H9 (cell line): ENCODE results near the gene GAREM1. TPM values are rescaled to one million over a fixed set of nuclear protein-coding genes. Genes with fewer than 3 reads are reported as not detected.

Source experiments
- DNase-seq: peaks from one replicate; pipeline ENCODE4 v3.0.0-alpha.2; 2017
- H2AFZ ChIP-seq: one replicate; pipeline ENCODE4 v1.6.1; 2013; ENCODE audit warnings: mild to moderate bottlenecking, low read length, control low read depth, moderate library complexity
- H2AK5ac ChIP-seq: 2 replicates; pipeline ENCODE4 v1.6.1; 2013; ENCODE audit warnings: low read length, control low read depth, mixed read lengths; ENCODE audit not compliant: insufficient read length
- H2BK120ac ChIP-seq: one replicate; pipeline ENCODE4 v1.6.1; 2013; ENCODE audit warnings: low read depth, mild to moderate bottlenecking, low read length, control low read depth, inconsistent platforms; ENCODE audit not compliant: poor library complexity, severe bottlenecking
- H2BK12ac ChIP-seq: 2 replicates; pipeline ENCODE4 v1.6.1; 2013; ENCODE audit warnings: low read length, control low read depth, mixed read lengths, low read depth; ENCODE audit not compliant: insufficient read length
- H2BK15ac ChIP-seq: 2 replicates; pipeline ENCODE4 v1.6.1; 2013; ENCODE audit warnings: low read depth, low read length, control low read depth
- H2BK20ac ChIP-seq: one replicate; pipeline ENCODE4 v1.6.1; 2013; ENCODE audit warnings: low read depth, mild to moderate bottlenecking, low read length, control low read depth, inconsistent platforms; ENCODE audit not compliant: poor library complexity, severe bottlenecking
- H2BK5ac ChIP-seq: 2 replicates; pipeline ENCODE4 v1.6.1; 2013; ENCODE audit warnings: low read length, control low read depth, mixed read lengths; ENCODE audit not compliant: insufficient read length
- H3K14ac ChIP-seq: 2 replicates; pipeline ENCODE4 v1.6.1; 2013; ENCODE audit warnings: low read length, control low read depth; ENCODE audit not compliant: insufficient read depth
- H3K18ac ChIP-seq: 2 replicates; pipeline ENCODE4 v1.6.1; 2013; ENCODE audit warnings: low read depth, mild to moderate bottlenecking, mixed read lengths, low read length, control low read depth; ENCODE audit not compliant: insufficient read length
- H3K23ac ChIP-seq: 2 replicates; pipeline ENCODE4 v1.6.1; 2013; ENCODE audit warnings: low read length, control low read depth, mixed read lengths, low read depth; ENCODE audit not compliant: insufficient read length
- H3K23me2 ChIP-seq: 2 replicates; pipeline ENCODE4 v1.6.1; 2013; ENCODE audit warnings: low read depth, mild to moderate bottlenecking, mixed read lengths, low read length, control low read depth; ENCODE audit not compliant: insufficient read length, poor library complexity, severe bottlenecking
- H3K27ac ChIP-seq: 2 replicates; pipeline ENCODE4 v1.5.1; 2013; ENCODE audit warnings: low read length, control low read depth, mixed read lengths, low read depth; ENCODE audit not compliant: insufficient read length
- H3K27me3 ChIP-seq: 2 replicates; pipeline ENCODE4 v1.6.1; 2013; ENCODE audit warnings: low read length, control low read depth, inconsistent platforms; ENCODE audit not compliant: insufficient read depth
- H3K4ac ChIP-seq: 2 replicates; pipeline ENCODE4 v1.6.1; 2013; ENCODE audit warnings: low read depth, mild to moderate bottlenecking, control low read depth, inconsistent platforms, low read length, moderate library complexity
- H3K4me1 ChIP-seq: 2 replicates; pipeline ENCODE4 v1.6.1; 2013; ENCODE audit warnings: low read length, control low read depth, inconsistent platforms; ENCODE audit not compliant: insufficient read depth
- H3K4me2 ChIP-seq: 2 replicates; pipeline ENCODE4 v1.6.1; 2013; ENCODE audit warnings: low read length, control low read depth, mixed read lengths; ENCODE audit not compliant: insufficient read length, insufficient read depth
- H3K56ac ChIP-seq: 2 replicates; pipeline ENCODE4 v1.6.1; 2013; ENCODE audit warnings: low read depth, mild to moderate bottlenecking, mixed read lengths, low read length, control low read depth; ENCODE audit not compliant: insufficient read length
- H3K79me1 ChIP-seq: 2 replicates; pipeline ENCODE4 v1.6.1; 2013; ENCODE audit warnings: low read depth, mild to moderate bottlenecking, moderate library complexity, low read length, control low read depth, inconsistent platforms; ENCODE audit not compliant: insufficient read depth, poor library complexity, severe bottlenecking
- H3K79me2 ChIP-seq: 2 replicates; pipeline ENCODE4 v1.6.1; 2013; ENCODE audit warnings: low read length, control low read depth, inconsistent platforms; ENCODE audit not compliant: insufficient read depth
- H3K9ac ChIP-seq: 2 replicates; pipeline ENCODE4 v1.6.1; 2013; ENCODE audit warnings: low read length, control low read depth, mixed read lengths; ENCODE audit not compliant: insufficient read length; ENCODE audit errors: extremely low read depth
- H3K9me3 ChIP-seq: one replicate; pipeline ENCODE4 v1.6.1; 2013; ENCODE audit warnings: low read depth, low read length, inconsistent platforms; ENCODE audit not compliant: control insufficient read depth
- H3T11ph ChIP-seq: one replicate; pipeline ENCODE4 v1.6.1; 2013; ENCODE audit warnings: mild to moderate bottlenecking, low read length, control low read depth, inconsistent platforms
- H4K20me1 ChIP-seq: one replicate; pipeline ENCODE4 v1.6.1; 2013; ENCODE audit not compliant: control insufficient read depth, insufficient read length, insufficient read depth
- H4K5ac ChIP-seq: 2 replicates; pipeline ENCODE4 v1.6.1; 2013; ENCODE audit warnings: low read depth, mild to moderate bottlenecking, mixed read lengths, low read length, control low read depth; ENCODE audit not compliant: insufficient read length
- H4K8ac ChIP-seq: replicated peaks from 2 replicates; pipeline ENCODE4 v1.6.1; 2013; ENCODE audit warnings: low read length, control low read depth, mixed read lengths, low read depth; ENCODE audit not compliant: insufficient read length
- H4K91ac ChIP-seq: 2 replicates; pipeline ENCODE4 v1.6.1; 2013; ENCODE audit warnings: low read depth, mild to moderate bottlenecking, moderate library complexity, mixed read lengths, low read length, control low read depth; ENCODE audit not compliant: insufficient read length
- H3K27ac Mint-ChIP-seq, 3 experiments: 2 replicates in 2 of 3; 3 replicates in 1 of 3; pipeline ENCODE4 v1.8.0; 2020 to 2021; ENCODE audit warnings: mixed read lengths in 3 of 3, mild to moderate bottlenecking in 1 of 3, moderate library complexity in 1 of 3
- H3K27me3 Mint-ChIP-seq: 2 replicates; pipeline ENCODE4 v1.8.0; 2021; ENCODE audit warnings: low read depth, mild to moderate bottlenecking, moderate library complexity, mixed read lengths
- H3K36me3 Mint-ChIP-seq, 3 experiments: 2 replicates in 2 of 3; 3 replicates in 1 of 3; pipeline ENCODE4 v1.8.0; 2020 to 2021; ENCODE audit warnings: low read depth in 3 of 3, mixed read lengths in 3 of 3; ENCODE audit not compliant: insufficient read depth in 1 of 3
- H3K4me1 Mint-ChIP-seq, 2 experiments: 2 replicates each; pipeline ENCODE4 v1.8.0; 2020; ENCODE audit warnings: mixed read lengths in 2 of 2
- H3K4me3 Mint-ChIP-seq, 2 experiments: 2 replicates in 1 of 2; 3 replicates in 1 of 2; pipeline ENCODE4 v1.8.0; 2020 to 2021; ENCODE audit warnings: mild to moderate bottlenecking in 2 of 2, mixed read lengths in 2 of 2, moderate library complexity in 1 of 2
- H3K9me3 Mint-ChIP-seq, 2 experiments: 2 replicates in 1 of 2; 3 replicates in 1 of 2; pipeline ENCODE4 v1.8.0; 2020; ENCODE audit warnings: mild to moderate bottlenecking in 2 of 2, mixed read lengths in 2 of 2, moderate library complexity in 1 of 2
- WGBS: extraction: QIAGEN DNeasy Blood & Tissue Kit; methylation state at CpG from one replicate; pipeline ENCODE4 v1.1.7; 2013; ENCODE audit warnings: missing lambda C conversion rate, low lambda C conversion rate, mixed read lengths; ENCODE audit not compliant: insufficient read length; ENCODE audit errors: extremely low coverage; 5-methylcytosine and 5-hydroxymethylcytosine counted together
- long read RNA-seq: library from polyadenylated mRNA; unstranded; transcript quantifications from one replicate; pipeline ENCODE4 v2.0.0, GENCODE V29; 2020
- total RNA-seq: library from RNA; stranded (reverse); gene quantifications from 2 replicates; pipeline ENCODE4 v1.2.1, GENCODE V29; 2021
- TF ChIP-seq, protein P1 (sequence below): fragments of 200-600 bp; sonication (generic); conservative IDR thresholded peaks from 3 replicates; pipeline ENCODE4 v1.8.0; 2021; ENCODE audit warnings: antibody characterized with exemption, mild to moderate bottlenecking

The GAREM1 gene
- total RNA-seq: 4.4 and 5.2 TPM in 2 replicates
- long read RNA-seq, partial matches to known transcripts: 3 of 7 reads
- long read RNA-seq, other reads (novel, unspliced or antisense): 4 of 7 reads

DNA sequence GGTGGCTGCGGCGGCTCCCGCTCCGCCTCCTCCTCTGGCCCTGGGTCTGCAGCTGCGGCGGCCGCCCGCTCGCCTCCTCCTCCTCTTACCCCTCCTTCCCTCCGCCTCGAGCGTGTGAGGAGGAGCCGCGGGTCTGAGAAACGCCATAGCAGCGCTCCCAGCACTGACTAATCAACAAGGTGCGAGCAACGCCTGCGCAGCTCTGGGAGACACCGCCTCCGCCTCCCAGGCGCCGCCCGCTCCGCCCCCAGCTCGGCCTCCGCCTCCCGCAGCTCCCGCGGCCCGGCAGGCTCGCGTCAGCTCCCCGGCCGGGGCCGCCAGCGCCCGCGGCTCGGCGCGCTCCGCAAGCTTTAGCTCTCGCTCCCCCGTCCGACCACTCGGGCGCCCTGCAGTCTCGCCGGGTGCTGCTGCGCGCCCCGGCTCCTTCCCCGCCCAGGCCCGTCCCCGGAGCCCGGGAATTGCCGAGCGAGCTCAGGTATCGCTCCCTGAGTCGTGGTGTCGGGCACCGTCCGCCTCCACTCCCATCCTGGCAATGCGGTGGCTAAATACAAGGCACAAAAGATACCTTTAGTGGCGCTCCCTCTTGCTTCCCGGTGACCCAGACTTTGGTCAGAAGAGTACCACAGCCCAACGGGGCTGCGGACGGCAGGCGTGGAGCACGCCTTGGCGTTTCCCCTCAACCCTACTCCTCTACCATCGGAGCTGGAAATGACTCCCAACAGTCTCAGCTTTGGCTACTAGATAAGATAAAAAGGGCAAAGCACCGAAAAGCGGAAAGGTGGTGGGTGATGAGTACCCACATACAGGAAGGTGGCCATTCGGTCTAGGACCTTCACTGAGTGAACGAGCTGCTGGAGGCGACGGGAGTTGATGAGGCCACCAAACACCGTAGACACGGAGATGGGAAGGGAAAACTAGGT, at the start of gene GAREM1:
GAREM1 (minus strand) TSS at position 169 of the 920 bp plus-strand sequence. CDS start 454 bp downstream, outside the sequence.
- Histone ChIP-seq H3K9me3 (no peaks in the 10 kb centered on the region), H4K5ac (no peak within 1 kb of the TSS), H2BK120ac (no peak within 1 kb of the TSS), H4K8ac (no peak within 1 kb of the TSS), H2BK15ac (no peak within 1 kb of the TSS), H3K4ac (no peak within 1 kb of the TSS), H2AFZ (peak within 1 kb of the TSS; percentile 19), H3K27ac (no peak within 1 kb of the TSS), H3K14ac (peak within 1 kb of the TSS; percentile 23; the same call in 1 of the 2 replicates), H2BK5ac (no peak within 1 kb of the TSS), H3K27me3 (peaks cover 3% of the 10 kb centered on the region; the same call in 1 of the 2 replicates), H2BK12ac (no peak within 1 kb of the TSS), H3K79me1 (no peaks in the 10 kb centered on the region), H2BK20ac (no peak within 1 kb of the TSS), H3K56ac (no peak within 1 kb of the TSS), H3K18ac (peak within 1 kb of the TSS; percentile 36), H3T11ph (no peak within 1 kb of the TSS), H2AK5ac (no peak within 1 kb of the TSS), H3K23me2 (peaks cover 8% of the 10 kb centered on the region), H3K9ac (peak within 1 kb of the TSS; percentile 27), H4K20me1 (no peaks in the 10 kb centered on the region), H3K23ac (no peak within 1 kb of the TSS), H3K4me2 (peak within 1 kb of the TSS; percentile 95), H3K4me1 (peaks cover 4% of the 10 kb centered on the region; the same call in 1 of the 2 replicates), H3K79me2 (0 out of 2 replicates have a peak, but pooled peaks cover 3% of the 10 kb centered on the region), H4K91ac (no peak within 1 kb of the TSS)
- H3K27me3 Mint-ChIP-seq: peaks cover 48% of the 10 kb centered on the region
- WGBS: no CpG with 5 or more reads among the region's 82 CpGs
- TF ChIP-seq, protein P1, sequence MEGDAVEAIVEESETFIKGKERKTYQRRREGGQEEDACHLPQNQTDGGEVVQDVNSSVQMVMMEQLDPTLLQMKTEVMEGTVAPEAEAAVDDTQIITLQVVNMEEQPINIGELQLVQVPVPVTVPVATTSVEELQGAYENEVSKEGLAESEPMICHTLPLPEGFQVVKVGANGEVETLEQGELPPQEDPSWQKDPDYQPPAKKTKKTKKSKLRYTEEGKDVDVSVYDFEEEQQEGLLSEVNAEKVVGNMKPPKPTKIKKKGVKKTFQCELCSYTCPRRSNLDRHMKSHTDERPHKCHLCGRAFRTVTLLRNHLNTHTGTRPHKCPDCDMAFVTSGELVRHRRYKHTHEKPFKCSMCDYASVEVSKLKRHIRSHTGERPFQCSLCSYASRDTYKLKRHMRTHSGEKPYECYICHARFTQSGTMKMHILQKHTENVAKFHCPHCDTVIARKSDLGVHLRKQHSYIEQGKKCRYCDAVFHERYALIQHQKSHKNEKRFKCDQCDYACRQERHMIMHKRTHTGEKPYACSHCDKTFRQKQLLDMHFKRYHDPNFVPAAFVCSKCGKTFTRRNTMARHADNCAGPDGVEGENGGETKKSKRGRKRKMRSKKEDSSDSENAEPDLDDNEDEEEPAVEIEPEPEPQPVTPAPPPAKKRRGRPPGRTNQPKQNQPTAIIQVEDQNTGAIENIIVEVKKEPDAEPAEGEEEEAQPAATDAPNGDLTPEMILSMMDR: peak; percentile 54
- DNase-seq: peak; percentile 94
- H3K36me3 Mint-ChIP-seq: peaks cover 0 to 3% (median 0%) of the 10 kb centered on the region in 3 experiments; a peak in 1 of 7 replicates
- H3K27ac Mint-ChIP-seq: peak within 1 kb of the TSS; percentile 63 to 94 (median 73); a peak in 5 of 7 replicates
- no peaks in the 10 kb centered on the region; a peak in 1 of 5 replicates for H3K9me3 Mint-ChIP-seq
- H3K4me3 Mint-ChIP-seq: peak within 1 kb of the TSS; percentile 85 to 97
- H3K4me1 Mint-ChIP-seq: peaks cover 26 to 29% of the 10 kb centered on the region in 2 experiments
